ENCODE measurements around the gene SRGN.

- TF ChIP-seq, protein P1, sequence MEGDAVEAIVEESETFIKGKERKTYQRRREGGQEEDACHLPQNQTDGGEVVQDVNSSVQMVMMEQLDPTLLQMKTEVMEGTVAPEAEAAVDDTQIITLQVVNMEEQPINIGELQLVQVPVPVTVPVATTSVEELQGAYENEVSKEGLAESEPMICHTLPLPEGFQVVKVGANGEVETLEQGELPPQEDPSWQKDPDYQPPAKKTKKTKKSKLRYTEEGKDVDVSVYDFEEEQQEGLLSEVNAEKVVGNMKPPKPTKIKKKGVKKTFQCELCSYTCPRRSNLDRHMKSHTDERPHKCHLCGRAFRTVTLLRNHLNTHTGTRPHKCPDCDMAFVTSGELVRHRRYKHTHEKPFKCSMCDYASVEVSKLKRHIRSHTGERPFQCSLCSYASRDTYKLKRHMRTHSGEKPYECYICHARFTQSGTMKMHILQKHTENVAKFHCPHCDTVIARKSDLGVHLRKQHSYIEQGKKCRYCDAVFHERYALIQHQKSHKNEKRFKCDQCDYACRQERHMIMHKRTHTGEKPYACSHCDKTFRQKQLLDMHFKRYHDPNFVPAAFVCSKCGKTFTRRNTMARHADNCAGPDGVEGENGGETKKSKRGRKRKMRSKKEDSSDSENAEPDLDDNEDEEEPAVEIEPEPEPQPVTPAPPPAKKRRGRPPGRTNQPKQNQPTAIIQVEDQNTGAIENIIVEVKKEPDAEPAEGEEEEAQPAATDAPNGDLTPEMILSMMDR (IDR thresholded peaks at IDR 0.05): no peak
- no peak for TF ChIP-seq POLR2A (IDR thresholded peaks at IDR 0.05)
- TF ChIP-seq POLR2AphosphoS5 (IDR thresholded peaks at IDR 0.05): no peak
- TF ChIP-seq EP300 (IDR thresholded peaks at IDR 0.05): no peak
Measured at GRCh38 chr10:69080226-69080625, 7.7 kb upstream of the SRGN start.

All from upper lobe of left lung (tissue), 4 donors.